Keratinocyte (primary cell): Measurements from ENCODE around the gene CLCN7. TPM values are rescaled to one million over a fixed set of nuclear protein-coding genes. Genes with fewer than 3 reads are reported as not detected.

Source experiments
- DNase-seq: peaks from one replicate; pipeline ENCODE4 v3.0.0-alpha.2; 2011; ENCODE audit warnings: low read depth, missing footprints, low spot score
- FAIRE-seq: peaks from 2 replicates; lab custom pipeline; 2011; peaks lifted over from hg19 to GRCh38; lab: Jason Lieb, UNC
- H2AFZ ChIP-seq: 2 replicates; pipeline ENCODE4 v1.6.0; 2012; ENCODE audit warnings: low read length, control low read depth, inconsistent platforms; ENCODE audit not compliant: control insufficient read depth
- H3K27ac ChIP-seq: 2 replicates; pipeline ENCODE4 v1.5.1; 2011; ENCODE audit warnings: low read length; ENCODE audit not compliant: control insufficient read depth, insufficient read depth
- H3K27me3 ChIP-seq: 3 replicates; pipeline ENCODE4 v1.6.0; 2011; ENCODE audit warnings: low read length; ENCODE audit not compliant: control insufficient read depth, insufficient read depth; ENCODE audit errors: extremely low read depth
- H3K36me3 ChIP-seq, 2 experiments: 2 replicates in 1 of 2; 3 replicates in 1 of 2; pipeline ENCODE4 v1.5.1; 2011; ENCODE audit warnings: low read length in 2 of 2, mild to moderate bottlenecking in 1 of 2; ENCODE audit not compliant: control insufficient read depth in 2 of 2, insufficient read depth in 2 of 2; ENCODE audit errors: extremely low read depth in 1 of 2
- H3K4me1 ChIP-seq: 3 replicates; pipeline ENCODE4 v1.5.1; 2011; ENCODE audit warnings: low read length; ENCODE audit not compliant: control insufficient read depth, insufficient read depth; ENCODE audit errors: extremely low read depth
- H3K4me2 ChIP-seq: 3 replicates; pipeline ENCODE4 v1.6.0; 2011; ENCODE audit warnings: low read depth, low read length; ENCODE audit not compliant: control insufficient read depth, insufficient read depth; ENCODE audit errors: extremely low read depth
- H3K4me3 ChIP-seq, 3 experiments: fragments of 200-600 bp in 1 of 3; sonication (generic) in 1 of 3; 2 replicates in 2 of 3; 3 replicates in 1 of 3; pipeline ENCODE4 v1.5.1; 2011 to 2016; ENCODE audit warnings: low read length in 3 of 3, mild to moderate bottlenecking in 3 of 3, control low read depth in 2 of 3, inconsistent platforms in 1 of 3, low read depth in 1 of 3, mixed read lengths in 1 of 3, mixed run types in 1 of 3, moderate library complexity in 1 of 3; ENCODE audit not compliant: control insufficient read depth in 2 of 3, insufficient read depth in 2 of 3; ENCODE audit errors: extremely low read depth in 1 of 3
- H3K79me2 ChIP-seq: 2 replicates; pipeline ENCODE4 v1.6.0; 2012; ENCODE audit warnings: low read length; ENCODE audit not compliant: control insufficient read depth, insufficient read depth
- H3K9ac ChIP-seq: 3 replicates; pipeline ENCODE4 v1.6.0; 2011; ENCODE audit warnings: low read length; ENCODE audit not compliant: control insufficient read depth, insufficient read depth; ENCODE audit errors: extremely low read depth
- H3K9me1 ChIP-seq: 3 replicates; pipeline ENCODE4 v1.6.0; 2011; ENCODE audit warnings: low read length; ENCODE audit not compliant: control insufficient read depth, insufficient read depth; ENCODE audit errors: extremely low read depth
- H3K9me3 ChIP-seq: 2 replicates; pipeline ENCODE4 v1.5.1; 2012; ENCODE audit warnings: low read depth, low read length; ENCODE audit not compliant: control insufficient read depth
- H4K20me1 ChIP-seq: 3 replicates; pipeline ENCODE4 v1.6.0; 2011; ENCODE audit warnings: low read length; ENCODE audit not compliant: control insufficient read depth, insufficient read depth; ENCODE audit errors: extremely low read depth
- CTCF ChIP-seq, 3 experiments: IDR thresholded peaks in 1 of 3; conservative IDR thresholded peaks in 1 of 3; optimal IDR thresholded peaks in 1 of 3; 2 replicates in 2 of 3; 3 replicates in 1 of 3; pipeline versions ENCODE3 to v1.5.1; 2011; ENCODE audit warnings: low read length in 3 of 3, mild to moderate bottlenecking in 3 of 3, moderate library complexity in 2 of 3, control low read depth in 1 of 3, inconsistent platforms in 1 of 3; ENCODE audit not compliant: insufficient read depth in 2 of 3; ENCODE audit errors: extremely low read depth in 1 of 3
- EZH2 ChIP-seq: IDR thresholded peaks from one replicate; pipeline ENCODE4 v1.6.1; 2012; ENCODE audit warnings: inconsistent platforms, mild to moderate bottlenecking, low read length, moderate library complexity
- dilution Hi-C: fragments of 300-500 bp; cut with MboI; formaldehyde crosslinking; loops from one replicate; pipeline ENCODE4 v1.7.0; 2020; ENCODE audit warnings: low sequenced_read_pairs; ENCODE audit not compliant: extremely low pct_ligation_motif_present
- polyA plus RNA-seq, 5 experiments: library from polyadenylated mRNA; depleted of rRNA in 3 of 5; stranded (reverse) in 3 of 5; stranded (forward) in 1 of 5; unstranded in 1 of 5; fragments of >200 nt; gene quantifications; 1 replicate in 1 of 5; 2 replicates in 3 of 5; 3 replicates in 1 of 5; pipeline versions ENCODE4 v1.2.1 to v1.2.3, GENCODE V29; 2011 to 2012; ENCODE audit warnings: missing spikeins in 2 of 5, low read depth in 1 of 5, low replicate concordance in 1 of 5

Gene CLCN7
- polyA plus RNA-seq, 1 donor (not counting 4 experiments of a cell fraction or from before 2014, with no cell fraction given), result 13.3 TPM

DNA sequence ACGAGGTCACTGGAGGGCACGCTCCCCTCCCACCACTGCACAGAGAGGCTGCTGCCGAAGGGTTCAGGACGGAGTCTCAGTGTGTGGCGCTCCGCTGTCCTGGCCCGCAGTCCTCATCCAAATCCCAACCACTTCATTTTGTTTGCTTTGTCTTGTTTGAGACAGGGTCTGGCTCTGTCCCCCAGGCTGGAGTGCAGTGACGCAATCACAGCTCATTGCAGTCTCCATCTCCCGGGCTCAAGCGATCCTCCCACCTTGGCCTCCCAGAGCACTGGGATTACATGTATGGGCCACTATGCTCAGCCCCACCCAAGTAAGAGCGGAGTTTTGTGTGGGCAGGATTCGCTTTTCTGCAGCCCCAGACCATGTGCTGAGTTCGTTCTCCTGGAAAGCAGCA is 73.1 kb downstream of the CLCN7 start:
- dilution Hi-C loops, result no loop called here
- FAIRE-seq (no peak), DNase-seq (no peak)
- TF ChIP-seq CTCF (optimal IDR thresholded peaks at IDR 0.05 in 1 of 3, IDR thresholded peaks at IDR 0.05 in 1 of 3, conservative IDR thresholded peaks at IDR 0.05 in 1 of 3; ENCODE audit: extremely low read depth in 1 of 3, insufficient read depth in 2 of 3, low read length in 3 of 3) (no peak), EZH2 (no peak)
- no peak overlapping the region for H3K4me3 ChIP-seq
- H3K79me2 ChIP-seq, result no peaks in the 10 kb centered on the region
- H3K27ac ChIP-seq, result no peak overlapping the region
- no peaks in the 10 kb centered on the region for H3K9me1 ChIP-seq
- H3K27me3 ChIP-seq, result no peaks in the 10 kb centered on the region
- no peak overlapping the region for H3K4me2 ChIP-seq
- H4K20me1 ChIP-seq, result no peaks in the 10 kb centered on the region
- H3K36me3 ChIP-seq, result peaks cover 0 to 5% of the 10 kb centered on the region in 2 experiments
- no peaks in the 10 kb centered on the region for H3K9me3 ChIP-seq
- no peak overlapping the region for H3K9ac ChIP-seq
- H3K4me1 ChIP-seq, result no peaks in the 10 kb centered on the region
- no peak overlapping the region for H2AFZ ChIP-seq

- Histone ChIP-seq H3K36me3 (peaks cover 0 to 5% of the 10 kb centered on the region in 2 experiments), H3K27ac (no peak overlapping the region), H3K4me1 (no peaks in the 10 kb centered on the region), H3K79me2 (no peaks in the 10 kb centered on the region), H2AFZ (no peak overlapping the region), H3K27me3 (no peaks in the 10 kb centered on the region), H3K9ac (no peak overlapping the region), H3K9me1 (no peaks in the 10 kb centered on the region), H3K9me3 (no peaks in the 10 kb centered on the region), H4K20me1 (no peaks in the 10 kb centered on the region), H3K4me3 (no peak overlapping the region), H3K4me2 (no peak overlapping the region)
- DNase-seq (no peak), FAIRE-seq (no peak)
- no peak for TF ChIP-seq EZH2
- TF ChIP-seq CTCF (optimal IDR thresholded peaks at IDR 0.05 in 1 of 3, IDR thresholded peaks at IDR 0.05 in 1 of 3, conservative IDR thresholded peaks at IDR 0.05 in 1 of 3; ENCODE audit: extremely low read depth in 1 of 3, insufficient read depth in 2 of 3, low read length in 3 of 3), result no peak
- dilution Hi-C loops, result no loop called here
These were observed 73.6 kb downstream of the CLCN7 start for GRCh38 chr16:1401061-1401757.
